ENCODE measurements around the gene TH.

DNA sequence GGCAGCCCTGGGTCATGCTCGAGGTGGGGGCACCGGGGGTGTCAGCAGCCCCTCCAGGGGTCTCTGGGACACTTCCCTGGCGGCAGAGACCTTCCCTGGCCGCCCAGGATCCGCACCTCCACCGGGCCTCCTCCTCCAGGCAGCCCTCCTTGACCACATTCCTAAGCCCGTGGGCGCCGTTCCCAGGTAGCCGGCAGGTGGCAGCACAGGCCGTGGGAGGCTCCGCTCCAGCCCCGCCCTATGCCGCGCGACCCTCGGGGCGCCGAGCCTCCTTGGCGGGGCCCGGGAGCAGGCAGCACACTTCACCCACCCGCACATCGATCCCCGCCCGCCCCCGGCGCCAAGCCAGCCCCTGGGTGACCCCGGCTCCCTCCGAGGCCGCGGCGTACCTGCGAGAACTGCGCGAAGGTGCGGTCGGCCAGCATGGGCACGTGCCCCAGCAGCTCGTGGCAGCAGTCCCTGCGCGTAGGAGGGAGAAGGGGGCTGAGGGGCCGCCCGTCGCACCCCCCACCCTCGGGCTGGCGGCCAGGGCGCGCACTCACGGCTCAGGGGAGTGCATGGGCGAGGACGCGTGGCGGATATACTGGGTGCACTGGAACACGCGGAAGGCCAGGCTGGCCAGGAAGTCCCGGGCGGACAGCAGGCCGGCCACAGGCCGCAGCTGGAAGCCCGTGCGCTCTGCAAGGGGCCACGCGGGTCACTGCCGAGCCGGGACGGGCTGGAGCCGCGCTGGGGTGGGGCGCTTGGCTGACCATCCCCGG lies 5.3 kb downstream of the TH start:
- TF ChIP-seq EZH2 (IDR thresholded peaks at IDR 0.05; ENCODE audit: borderline replicate concordance, insufficient read depth, low read length, poor library complexity, severe bottlenecking), result no peak
- TF ChIP-seq, protein P1, sequence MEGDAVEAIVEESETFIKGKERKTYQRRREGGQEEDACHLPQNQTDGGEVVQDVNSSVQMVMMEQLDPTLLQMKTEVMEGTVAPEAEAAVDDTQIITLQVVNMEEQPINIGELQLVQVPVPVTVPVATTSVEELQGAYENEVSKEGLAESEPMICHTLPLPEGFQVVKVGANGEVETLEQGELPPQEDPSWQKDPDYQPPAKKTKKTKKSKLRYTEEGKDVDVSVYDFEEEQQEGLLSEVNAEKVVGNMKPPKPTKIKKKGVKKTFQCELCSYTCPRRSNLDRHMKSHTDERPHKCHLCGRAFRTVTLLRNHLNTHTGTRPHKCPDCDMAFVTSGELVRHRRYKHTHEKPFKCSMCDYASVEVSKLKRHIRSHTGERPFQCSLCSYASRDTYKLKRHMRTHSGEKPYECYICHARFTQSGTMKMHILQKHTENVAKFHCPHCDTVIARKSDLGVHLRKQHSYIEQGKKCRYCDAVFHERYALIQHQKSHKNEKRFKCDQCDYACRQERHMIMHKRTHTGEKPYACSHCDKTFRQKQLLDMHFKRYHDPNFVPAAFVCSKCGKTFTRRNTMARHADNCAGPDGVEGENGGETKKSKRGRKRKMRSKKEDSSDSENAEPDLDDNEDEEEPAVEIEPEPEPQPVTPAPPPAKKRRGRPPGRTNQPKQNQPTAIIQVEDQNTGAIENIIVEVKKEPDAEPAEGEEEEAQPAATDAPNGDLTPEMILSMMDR (IDR thresholded peaks at IDR 0.05; ENCODE audit: poor library complexity, severe bottlenecking), result peak; percentile 44
- TF ChIP-seq MXI1 (conservative IDR thresholded peaks at IDR 0.05; ENCODE audit: poor library complexity, severe bottlenecking), result no peak
- no peak for TF ChIP-seq TAF1 (IDR thresholded peaks at IDR 0.05; ENCODE audit: low read depth)
- no peak for TF ChIP-seq POLR2AphosphoS5 (IDR thresholded peaks at IDR 0.05)
- TF ChIP-seq RAD21 (conservative IDR thresholded peaks at IDR 0.05), result peak; percentile 46
- TF ChIP-seq, protein P2, sequence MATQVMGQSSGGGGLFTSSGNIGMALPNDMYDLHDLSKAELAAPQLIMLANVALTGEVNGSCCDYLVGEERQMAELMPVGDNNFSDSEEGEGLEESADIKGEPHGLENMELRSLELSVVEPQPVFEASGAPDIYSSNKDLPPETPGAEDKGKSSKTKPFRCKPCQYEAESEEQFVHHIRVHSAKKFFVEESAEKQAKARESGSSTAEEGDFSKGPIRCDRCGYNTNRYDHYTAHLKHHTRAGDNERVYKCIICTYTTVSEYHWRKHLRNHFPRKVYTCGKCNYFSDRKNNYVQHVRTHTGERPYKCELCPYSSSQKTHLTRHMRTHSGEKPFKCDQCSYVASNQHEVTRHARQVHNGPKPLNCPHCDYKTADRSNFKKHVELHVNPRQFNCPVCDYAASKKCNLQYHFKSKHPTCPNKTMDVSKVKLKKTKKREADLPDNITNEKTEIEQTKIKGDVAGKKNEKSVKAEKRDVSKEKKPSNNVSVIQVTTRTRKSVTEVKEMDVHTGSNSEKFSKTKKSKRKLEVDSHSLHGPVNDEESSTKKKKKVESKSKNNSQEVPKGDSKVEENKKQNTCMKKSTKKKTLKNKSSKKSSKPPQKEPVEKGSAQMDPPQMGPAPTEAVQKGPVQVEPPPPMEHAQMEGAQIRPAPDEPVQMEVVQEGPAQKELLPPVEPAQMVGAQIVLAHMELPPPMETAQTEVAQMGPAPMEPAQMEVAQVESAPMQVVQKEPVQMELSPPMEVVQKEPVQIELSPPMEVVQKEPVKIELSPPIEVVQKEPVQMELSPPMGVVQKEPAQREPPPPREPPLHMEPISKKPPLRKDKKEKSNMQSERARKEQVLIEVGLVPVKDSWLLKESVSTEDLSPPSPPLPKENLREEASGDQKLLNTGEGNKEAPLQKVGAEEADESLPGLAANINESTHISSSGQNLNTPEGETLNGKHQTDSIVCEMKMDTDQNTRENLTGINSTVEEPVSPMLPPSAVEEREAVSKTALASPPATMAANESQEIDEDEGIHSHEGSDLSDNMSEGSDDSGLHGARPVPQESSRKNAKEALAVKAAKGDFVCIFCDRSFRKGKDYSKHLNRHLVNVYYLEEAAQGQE (IDR thresholded peaks at IDR 0.05; ENCODE audit: borderline replicate concordance), result no peak
- TF ChIP-seq SMC3 (conservative IDR thresholded peaks at IDR 0.05; ENCODE audit: poor library complexity), result no peak
